Effector CD8-positive, alpha-beta T cell (primary cell): ENCODE measurements around the gene ALDH5A1.
A peak's percentile ranks its signal among the peaks of the same experiment; 100 is the strongest.

Experiments used
- DNase-seq: peaks from one replicate; lab custom pipeline; 2025; lab: John Stamatoyannopoulos, UW

Gene ALDH5A1

DNA sequence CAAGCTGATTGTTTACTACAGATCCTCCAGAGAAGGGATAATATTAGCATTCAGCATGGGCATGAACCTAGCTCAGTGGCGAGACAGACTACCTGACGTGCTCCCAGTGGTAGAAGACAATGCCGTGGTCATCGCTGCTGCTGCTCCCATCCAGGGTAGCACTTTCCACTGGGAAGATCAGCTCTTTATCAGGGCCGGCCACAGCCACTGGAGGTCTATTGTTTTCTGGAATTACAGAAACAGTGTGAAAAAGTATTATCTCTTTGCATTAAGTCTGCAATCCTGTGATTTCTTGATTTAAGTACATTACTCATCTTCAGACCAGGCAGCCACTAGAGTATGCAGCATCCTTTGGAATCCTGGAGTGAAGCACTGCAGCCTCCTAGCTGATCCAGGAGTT lies 75.0 kb downstream of the ALDH5A1 start:
- DNase-seq = no peak

DNA sequence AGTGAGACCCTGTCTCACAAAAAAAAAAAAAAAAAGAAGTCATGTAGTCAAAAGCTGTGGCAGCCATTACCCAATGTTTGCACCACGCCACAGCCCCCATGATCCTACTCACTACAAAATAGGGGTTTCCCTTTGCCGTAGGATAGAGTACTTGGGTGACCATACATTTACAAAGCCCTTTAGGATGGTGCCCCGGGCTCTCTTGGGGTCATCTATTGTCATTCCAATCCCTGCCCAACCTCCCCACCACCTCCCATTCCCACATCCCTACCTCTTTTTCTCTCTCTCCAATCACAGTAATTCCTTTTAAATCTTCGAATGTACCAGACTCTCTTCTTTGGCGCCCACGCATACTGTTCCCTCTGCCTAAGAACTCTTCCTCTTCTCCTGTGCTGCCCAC lies 76.6 kb downstream of the ALDH5A1 start:
- no peak for DNase-seq

DNA sequence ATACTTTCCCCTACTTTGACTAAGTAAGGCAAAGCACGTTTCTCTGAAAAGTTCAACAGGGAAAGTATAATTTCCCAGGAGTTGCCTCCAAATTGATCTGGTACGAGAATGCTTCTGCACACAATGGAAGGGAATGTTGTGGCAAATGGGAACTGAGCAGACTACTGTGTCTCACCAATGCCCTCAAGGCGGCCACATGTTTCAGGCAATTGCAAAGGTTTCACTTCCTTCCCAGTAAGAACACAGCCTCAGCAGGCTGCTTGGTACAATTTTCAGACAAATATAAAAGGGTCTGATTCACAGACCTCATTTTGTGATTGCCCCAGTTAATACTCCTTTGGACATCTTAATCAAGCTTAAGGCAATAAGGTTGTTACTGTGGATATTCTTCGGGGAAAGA lies 80.0 kb downstream of the ALDH5A1 start:
- no peak for DNase-seq

DNA sequence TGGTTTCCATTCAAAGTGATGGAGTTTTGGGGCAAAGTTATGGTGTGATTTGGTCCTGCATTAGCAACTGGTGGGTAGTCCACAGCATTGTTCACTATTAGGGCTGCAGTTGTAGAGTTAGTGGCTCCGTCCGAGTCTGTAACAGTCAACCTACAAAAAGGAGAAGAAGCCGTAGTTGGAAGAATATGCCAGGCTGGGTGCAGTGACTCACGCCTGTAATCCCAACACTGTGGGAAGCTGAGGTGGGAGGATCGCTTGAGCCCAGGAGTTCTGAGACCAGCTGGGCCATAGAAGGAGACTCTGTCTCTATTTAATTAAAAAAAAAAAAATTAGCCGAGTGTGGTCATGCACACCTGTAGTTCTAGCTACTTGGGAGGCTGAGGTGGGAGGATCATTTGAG lies 81.7 kb downstream of the ALDH5A1 start:
- no peak for DNase-seq

DNA sequence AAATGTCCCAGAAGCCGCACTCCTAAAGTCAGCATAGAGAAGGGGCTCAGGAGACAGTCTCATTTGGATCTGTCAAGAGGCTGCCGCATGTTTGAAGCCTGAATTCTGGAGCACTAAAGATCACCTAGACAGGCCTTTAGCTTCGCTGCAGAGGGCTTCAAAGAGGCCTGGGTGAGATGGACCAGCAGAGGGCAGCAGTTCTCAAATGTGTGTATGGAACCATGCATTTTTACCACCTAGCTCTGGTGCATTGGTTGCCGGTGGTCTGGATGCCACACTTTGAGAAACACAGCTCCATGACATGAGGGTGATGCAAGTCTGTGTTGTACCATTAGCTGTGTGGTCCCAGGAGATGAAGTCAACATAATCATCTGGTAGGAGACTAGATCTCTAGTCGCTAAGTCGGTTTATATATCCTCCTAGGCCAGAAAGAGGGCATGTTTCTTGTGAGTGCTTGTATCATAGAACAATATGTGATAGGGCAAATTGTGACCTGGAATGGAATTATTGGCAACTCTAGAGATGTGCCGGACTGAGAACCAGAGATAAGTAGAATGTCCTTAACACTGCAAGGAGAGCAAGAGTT lies 86.4 kb downstream of the ALDH5A1 start:
- peak; percentile 61 for DNase-seq

DNA sequence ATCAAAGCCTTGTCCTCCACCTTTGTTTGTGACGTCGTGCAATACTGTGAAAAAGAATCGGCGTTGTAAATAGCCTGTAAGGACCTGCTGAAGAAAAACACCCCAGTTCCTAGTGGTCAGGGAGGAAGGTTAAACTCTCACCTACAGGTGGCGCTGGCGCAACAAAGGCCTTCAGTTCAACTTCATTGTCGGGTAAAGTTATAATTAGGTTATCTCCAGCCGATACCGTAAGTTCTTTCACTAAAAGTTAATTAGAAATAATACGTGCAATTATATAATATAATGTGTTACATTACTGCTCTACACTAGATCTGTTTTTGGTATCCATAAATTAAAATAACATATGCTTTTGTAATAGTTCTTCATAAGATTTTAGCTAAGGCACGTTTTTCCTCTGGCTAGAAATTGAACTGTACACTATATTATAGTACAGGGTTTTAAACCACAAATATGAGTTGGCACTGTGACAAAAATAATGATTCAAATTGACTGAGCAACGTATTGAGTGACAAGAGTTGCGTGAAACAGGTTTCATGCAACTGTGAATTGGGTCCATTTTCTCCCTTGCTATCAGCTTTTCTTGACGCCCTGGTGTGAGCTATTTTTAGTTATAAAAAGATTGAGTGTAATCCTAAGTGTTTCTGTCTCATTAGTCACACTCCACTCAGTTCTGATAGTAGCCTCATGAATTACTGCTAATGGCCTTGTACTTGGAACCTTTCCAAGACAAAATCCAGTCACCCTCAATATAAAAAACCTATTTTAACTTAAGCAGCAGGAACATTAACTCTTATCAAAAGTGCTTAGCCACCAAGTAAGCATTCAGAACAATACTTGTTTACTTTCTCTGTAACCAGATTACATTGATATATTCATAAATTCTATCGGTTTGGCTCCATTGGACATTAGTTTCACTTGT lies 89.0 kb downstream of the ALDH5A1 start:
- peak; percentile 58 for DNase-seq

DNA sequence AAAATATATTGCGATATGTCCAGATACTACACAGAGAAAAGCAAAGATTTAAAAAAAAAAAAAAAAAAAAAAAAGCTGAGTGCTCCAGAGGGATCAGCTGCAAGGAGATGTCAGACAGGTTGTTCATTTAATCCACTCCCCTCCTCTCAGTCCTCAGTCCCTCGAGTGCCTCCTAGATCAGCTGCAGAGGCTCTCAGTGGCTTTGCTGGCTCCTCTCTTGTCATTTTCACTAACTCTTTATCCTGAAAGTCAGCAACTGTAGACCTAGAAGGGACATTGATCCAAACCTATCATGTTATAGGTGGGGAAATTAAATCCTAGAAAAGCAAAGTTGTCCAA lies 89.6 kb downstream of the ALDH5A1 start:
- no peak for DNase-seq
